ENCODE measurements around the gene CDH24. TPM values are rescaled to one million over a fixed set of nuclear protein-coding genes. Genes with fewer than 3 reads are reported as not detected.

Gene CDH24
- total and polyA plus RNA-seq, 2 of the 13 experiments (the other 11 are each of a cell fraction or from before 2014, with no cell fraction given) = 0.69 to 0.99 TPM

GRCh38 chr14:23066855-23067744, 9.8 kb upstream of the CDH24 start (continued):
- TF ChIP-seq ETS1 (CRISPR knock-in tag; IDR thresholded peaks at IDR 0.05) (no peak), CREB1 (IDR thresholded peaks at IDR 0.05) (no peak), CREB1 (CRISPR knock-in tag; IDR thresholded peaks at IDR 0.05) (no peak), PCBP2 (optimal IDR thresholded peaks at IDR 0.05; ENCODE audit: low read depth, low read length, poor library complexity, severe bottlenecking) (no peak), ZNF512 (CRISPR knock-in tag; IDR thresholded peaks at IDR 0.05) (peak; percentile 44; the same call in 1 of the 2 replicates), TFDP1 (CRISPR knock-in tag; IDR thresholded peaks at IDR 0.05; ENCODE audit: borderline replicate concordance) (0 out of 2 replicates have a peak, but pooled peaks have one; percentile 19), TEAD3 (CRISPR knock-in tag; optimal IDR thresholded peaks at IDR 0.05; ENCODE audit: borderline replicate concordance) (peak; percentile 4), ZNF792 (CRISPR knock-in tag; IDR thresholded peaks at IDR 0.05) (no peak), ZNF839 (CRISPR knock-in tag; IDR thresholded peaks at IDR 0.05; ENCODE audit: borderline replicate concordance) (peak; percentile 38; the same call in 1 of the 2 replicates)
